Stimulated activated CD8-positive, alpha-beta memory T cell treated with anti-CD3 and anti-CD28 coated beads, Interleukin-4, amount 100 ng/mL, for 1 hour (primary cell): ENCODE results near the gene OR9Q2.
"Not testable (repeated sequence)": the region's sequence is repeated elsewhere in the genome, so short reads cannot be mapped to it uniquely, and the experiment has no call there.

Source experiments
- DNase-seq, 2 donors: peaks; one replicate each; pipeline ENCODE4 v3.0.0-alpha.2; 2020; ENCODE audit warnings: low read depth in 2 of 2, low spot score in 1 of 2

OR9Q2 gene

GRCh38 chr11:58188770-58189169 is at the start of gene OR9Q2:
Gene OR9Q2, plus strand, starts transcription at chr11:58189070. Its CDS starts 1,421 bp downstream, at chr11:58190491.
- DNase-seq: no peak

DNA sequence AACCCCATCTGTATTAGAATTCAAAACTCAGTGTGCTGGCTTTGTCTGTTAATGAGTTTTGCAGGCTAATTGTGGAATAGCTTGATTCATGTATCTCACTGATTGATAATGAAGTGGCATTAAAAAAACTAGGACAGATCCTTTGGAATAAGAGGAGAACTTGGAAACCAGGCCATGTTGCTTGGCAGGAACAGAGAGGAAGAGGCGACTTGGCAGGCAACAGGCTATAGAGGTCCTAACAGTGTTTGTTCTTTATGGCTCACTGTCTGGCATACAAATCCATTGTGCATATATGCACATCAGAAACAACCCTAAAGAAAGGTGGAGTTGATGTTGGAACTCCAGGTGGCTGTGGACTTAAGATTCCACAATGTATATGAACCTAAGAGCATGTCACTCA is 46.1 kb upstream of the OR9Q2 start:
- DNase-seq: no peak

DNA sequence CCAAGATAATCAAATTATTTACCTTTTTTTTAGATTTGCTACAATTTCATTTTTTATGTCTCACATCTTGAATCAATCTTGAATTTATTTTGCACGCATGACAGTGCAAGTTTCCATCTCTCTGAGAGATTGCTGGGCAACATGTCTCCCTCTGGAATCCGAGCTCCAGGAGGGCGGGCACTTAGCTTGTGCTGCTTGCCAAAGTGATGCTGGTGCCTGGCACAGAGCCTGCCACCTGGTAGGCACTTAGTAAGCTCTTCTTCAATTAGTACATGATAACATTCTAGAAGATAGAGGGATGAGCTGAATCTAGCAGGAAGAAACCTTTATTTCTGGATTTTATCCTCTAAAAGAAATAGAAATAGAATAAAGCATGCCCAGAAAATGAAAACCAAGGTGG is 36.1 kb upstream of the OR9Q2 start:
- no peak for DNase-seq

DNA sequence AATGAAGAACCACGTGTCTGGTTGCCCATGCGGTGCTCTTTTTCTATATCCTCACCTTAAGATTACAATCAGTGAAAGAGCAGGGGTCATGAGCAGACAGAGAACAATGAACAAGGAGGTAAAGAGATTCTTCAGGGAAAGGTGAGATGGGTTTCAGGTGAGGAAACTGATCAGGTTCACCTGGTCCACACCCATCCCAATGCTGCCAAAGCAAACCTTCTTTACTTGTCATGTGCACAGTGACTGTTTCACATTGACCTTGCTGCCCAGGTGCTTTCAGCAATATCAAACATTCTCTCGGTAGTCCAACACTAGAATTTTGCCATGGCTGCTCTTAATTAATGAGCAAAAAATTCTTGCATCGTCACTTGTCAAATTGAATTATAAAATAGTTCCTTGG is 24.5 kb upstream of the OR9Q2 start:
- DNase-seq: no peak

DNA sequence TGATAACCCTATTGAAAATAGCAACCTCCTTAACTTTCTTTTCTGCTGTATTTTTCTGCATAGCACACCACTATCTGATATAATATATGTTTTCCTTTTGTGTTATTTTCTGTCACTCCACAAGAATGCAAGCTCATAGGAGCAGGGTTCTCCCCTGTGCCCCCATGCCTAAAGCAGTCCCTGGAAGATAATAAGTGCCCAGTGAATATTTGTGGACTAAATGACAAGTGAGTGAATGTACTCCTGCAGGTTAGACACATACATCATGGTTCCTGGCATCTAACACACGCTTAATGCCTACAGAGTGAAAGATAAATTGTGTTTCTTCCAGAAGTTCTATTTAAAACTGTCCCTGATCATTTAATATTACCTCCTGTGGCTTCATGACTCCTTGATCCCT is 23.9 kb upstream of the OR9Q2 start:
- DNase-seq: no peak

- DNase-seq: no peak
Observed at GRCh38 chr11:58165504-58166106, 23.3 kb upstream of the OR9Q2 start.

DNA sequence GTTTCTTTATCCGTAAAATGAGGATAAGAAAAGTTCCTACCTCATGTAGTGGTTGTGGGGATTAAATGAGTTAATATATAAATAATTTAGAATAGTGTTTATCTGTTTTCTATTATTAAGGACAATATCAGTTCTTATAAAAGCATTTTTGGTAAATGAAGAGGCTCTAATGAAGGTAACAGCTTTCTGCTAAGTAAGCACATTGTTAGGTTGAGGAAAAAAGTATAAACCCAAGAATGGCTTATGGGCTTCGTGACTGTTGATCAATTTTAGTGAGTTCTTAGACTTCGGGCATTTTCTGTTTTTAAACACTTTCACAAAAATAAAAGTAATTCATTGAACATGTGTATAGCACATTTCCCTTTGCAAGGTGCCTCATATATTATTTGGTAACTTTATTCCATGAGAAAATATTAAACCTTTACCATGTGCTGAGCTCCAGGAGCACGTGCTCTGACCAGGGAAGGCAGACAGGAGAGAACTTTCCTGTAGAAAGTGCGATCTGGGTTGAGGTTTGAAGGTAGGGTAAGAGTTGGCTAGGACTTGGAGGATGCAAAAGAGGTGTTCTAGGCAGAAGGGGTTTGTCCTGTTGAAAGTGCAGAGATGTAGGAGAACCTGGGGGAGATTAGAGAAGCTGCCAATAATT is 11.3 kb upstream of the OR9Q2 start:
- DNase-seq: no peak

DNA sequence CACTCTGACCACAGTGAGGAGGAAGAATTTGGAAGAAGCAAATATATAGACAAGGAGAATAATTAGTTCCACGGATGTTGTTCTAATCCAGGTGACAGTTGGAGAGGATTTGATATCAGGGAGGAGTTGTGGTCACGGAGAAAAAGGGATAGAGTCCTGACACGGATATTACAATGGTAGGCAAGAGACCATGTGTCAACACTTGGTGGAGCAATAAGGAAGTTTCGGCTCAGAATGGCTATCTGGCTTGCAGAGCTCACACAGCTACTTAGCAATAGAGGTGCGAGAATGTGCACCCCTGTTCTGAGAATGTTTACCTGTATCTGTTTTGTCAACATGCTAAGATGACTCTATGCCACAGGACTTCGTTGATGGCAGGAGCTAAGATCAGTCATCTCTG is 10.4 kb upstream of the OR9Q2 start:
- DNase-seq: no peak

DNA sequence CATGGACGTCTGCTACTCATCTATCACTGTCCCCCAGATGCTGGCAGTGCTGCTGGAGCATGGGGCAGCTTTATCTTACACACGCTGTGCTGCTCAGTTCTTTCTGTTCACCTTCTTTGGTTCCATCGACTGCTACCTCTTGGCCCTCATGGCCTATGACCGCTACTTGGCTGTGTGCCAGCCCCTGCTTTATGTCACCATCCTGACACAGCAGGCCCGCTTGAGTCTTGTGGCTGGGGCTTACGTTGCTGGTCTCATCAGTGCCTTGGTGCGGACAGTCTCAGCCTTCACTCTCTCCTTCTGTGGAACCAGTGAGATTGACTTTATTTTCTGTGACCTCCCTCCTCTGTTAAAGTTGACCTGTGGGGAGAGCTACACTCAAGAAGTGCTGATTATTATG is 9.2 kb upstream of the OR9Q2 start:
- no peak for DNase-seq

DNA sequence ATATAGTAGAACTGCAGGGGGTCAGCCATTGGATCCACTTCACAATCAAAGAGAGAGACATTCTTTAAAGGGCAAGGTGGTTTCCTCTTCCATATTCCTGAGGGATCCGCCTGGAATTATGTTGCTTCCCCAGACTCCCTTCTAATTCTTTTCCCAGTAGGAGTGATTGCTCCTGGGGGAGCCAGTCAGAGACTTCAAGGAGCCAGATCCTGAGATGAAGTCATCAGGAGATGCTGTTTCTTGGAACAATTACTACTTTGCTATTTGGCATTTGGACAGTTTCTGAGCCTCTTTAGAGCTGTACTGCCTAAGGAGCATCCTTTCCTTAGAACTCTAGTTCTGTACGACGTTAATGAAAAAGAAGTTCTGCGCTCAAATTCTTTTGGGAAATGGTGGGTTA is 1.9 kb upstream of the OR9Q2 start:
- DNase-seq: no peak

GRCh38 chr11:58192229-58192628 is 3.4 kb downstream of the OR9Q2 start:
- no peak for DNase-seq

GRCh38 chr11:58193391-58193790 is 4.5 kb downstream of the OR9Q2 start:
- no peak for DNase-seq

GRCh38 chr11:58195939-58196338 is 7.1 kb downstream of the OR9Q2 start:
- no peak for DNase-seq

DNA sequence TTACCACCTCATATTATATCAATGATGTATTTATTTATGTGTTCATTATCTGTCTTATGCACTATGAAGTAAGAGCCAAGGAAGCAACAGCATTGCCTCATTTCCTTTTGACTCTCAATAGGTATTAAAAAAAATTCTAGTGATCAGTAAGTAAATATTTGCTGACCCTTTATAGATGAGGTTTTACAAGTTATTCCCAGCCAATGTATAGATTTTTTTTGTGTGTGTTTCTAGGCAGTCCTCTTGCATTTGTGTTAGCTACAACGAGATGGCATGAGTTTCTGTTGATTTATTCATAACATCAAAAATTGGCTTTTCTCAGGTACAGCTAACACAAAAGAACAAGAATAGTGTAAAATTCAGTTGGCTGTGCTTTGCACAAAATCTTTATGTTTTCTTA is 10.4 kb downstream of the OR9Q2 start:
- no peak for DNase-seq

DNA sequence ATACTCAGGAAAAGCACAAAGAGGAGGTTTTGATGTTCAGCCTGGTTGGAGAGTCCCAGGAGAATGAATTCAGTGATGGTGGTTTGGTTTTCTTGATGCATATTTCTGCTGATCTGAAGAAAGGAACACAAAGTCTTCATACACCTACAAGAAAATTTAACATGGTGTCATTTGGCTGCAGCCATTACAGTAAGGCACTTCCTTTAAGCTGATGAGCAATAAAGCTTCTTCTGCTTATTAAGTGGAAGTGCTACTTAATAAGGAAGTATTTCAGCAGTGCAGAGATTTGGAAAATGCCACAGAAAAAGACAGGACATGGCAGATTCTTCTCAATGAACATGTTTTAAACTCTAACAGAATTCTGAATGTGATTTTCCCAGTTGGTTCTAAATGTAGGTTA is 15.2 kb downstream of the OR9Q2 start, which contains the start of gene OR1S2:
OR1S2 (minus strand) TSS at position 101 of the 400 bp plus-strand sequence; CDS start at position 101, 0 bp downstream.
- no peak for DNase-seq

GRCh38 chr11:58212420-58212819 is 23.6 kb downstream of the OR9Q2 start, which contains the start of gene OR1S1:
Gene OR1S1, plus strand, starts transcription at chr11:58212720.
- not testable (repeated sequence) for DNase-seq

DNA sequence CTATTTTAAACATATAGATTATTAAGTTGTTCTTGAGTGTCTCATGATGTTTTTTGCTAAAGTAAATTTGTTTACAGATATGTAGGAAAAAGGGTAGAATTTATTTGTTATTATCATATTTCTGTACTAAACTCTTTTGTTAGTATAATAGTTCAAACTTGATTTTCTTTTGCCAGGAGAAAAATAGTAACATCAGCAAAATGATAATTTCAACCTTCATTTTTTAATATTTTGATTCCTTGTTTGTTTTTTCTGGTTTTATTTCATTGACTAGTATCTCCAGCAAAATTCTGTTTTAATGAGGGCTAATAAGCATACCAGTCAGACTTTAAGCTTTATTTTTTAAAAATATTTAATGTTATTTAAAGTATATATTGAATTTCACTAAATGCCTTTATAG is 27.6 kb downstream of the OR9Q2 start:
- DNase-seq: no peak

DNA sequence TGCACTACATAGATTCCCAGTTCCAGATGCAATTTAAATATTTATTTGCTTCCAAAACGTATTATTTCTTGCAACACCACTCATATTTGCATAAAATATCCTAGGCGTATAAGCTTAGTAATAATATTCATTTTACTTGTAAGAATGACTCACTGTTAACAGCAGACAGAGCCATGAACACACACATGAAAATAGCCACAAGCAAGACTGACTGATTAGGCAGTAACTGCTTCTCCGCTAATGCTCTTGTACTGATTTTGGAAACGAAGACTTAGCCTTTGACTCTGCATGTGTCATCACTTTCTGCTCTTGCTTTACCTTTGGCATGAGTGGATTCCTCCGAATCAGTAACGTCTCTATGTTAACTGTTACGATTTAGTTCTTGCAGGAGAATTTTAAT is 33.9 kb downstream of the OR9Q2 start:
- DNase-seq: no peak

DNA sequence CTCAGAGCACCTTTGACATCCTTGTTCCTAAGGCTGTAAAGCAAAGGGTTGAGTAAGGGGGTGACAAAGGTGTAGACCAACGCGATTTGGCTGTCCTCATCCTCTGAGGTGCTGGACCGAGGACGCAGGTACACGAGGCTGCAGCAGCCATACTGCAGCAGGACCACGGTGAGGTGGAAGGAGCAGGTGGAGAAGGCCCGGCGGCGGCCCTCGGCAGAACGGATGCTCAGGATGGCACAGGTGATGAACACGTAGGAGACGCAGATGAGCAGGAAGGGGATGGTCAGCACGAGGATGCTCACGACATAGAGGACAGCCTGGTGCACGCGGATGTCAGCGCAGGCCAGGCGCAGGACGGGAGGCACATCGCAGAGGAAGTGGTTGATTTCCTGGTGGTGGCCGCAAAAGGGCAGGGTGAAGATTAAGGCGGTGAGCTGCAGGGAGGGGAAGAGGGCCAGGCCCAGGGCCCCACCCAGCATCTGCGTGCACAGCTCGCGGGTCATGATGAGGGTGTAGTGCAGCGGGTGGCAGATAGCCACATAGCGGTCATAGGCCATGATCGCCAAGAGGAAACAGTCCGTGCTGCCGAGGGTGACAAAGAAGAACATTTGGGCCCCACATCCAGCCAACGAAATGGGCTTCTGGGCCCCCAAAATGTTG is 39.2 kb downstream of the OR9Q2 start:
- no peak for DNase-seq
